H9 (cell line): ENCODE results near the gene RXRB. TPM values are rescaled to one million over a fixed set of nuclear protein-coding genes. Genes with fewer than 3 reads are reported as not detected.
A peak's percentile ranks its signal among the peaks of the same experiment; 100 is the strongest.

Source experiments
- DNase-seq: peaks from one replicate; pipeline ENCODE4 v3.0.0-alpha.2; 2017
- H2AFZ ChIP-seq: one replicate; pipeline ENCODE4 v1.6.1; 2013; ENCODE audit warnings: mild to moderate bottlenecking, low read length, control low read depth, moderate library complexity
- H2AK5ac ChIP-seq: 2 replicates; pipeline ENCODE4 v1.6.1; 2013; ENCODE audit warnings: low read length, control low read depth, mixed read lengths; ENCODE audit not compliant: insufficient read length
- H2BK120ac ChIP-seq: one replicate; pipeline ENCODE4 v1.6.1; 2013; ENCODE audit warnings: low read depth, mild to moderate bottlenecking, low read length, control low read depth, inconsistent platforms; ENCODE audit not compliant: poor library complexity, severe bottlenecking
- H2BK12ac ChIP-seq: 2 replicates; pipeline ENCODE4 v1.6.1; 2013; ENCODE audit warnings: low read length, control low read depth, mixed read lengths, low read depth; ENCODE audit not compliant: insufficient read length
- H2BK15ac ChIP-seq: 2 replicates; pipeline ENCODE4 v1.6.1; 2013; ENCODE audit warnings: low read depth, low read length, control low read depth
- H2BK20ac ChIP-seq: one replicate; pipeline ENCODE4 v1.6.1; 2013; ENCODE audit warnings: low read depth, mild to moderate bottlenecking, low read length, control low read depth, inconsistent platforms; ENCODE audit not compliant: poor library complexity, severe bottlenecking
- H2BK5ac ChIP-seq: 2 replicates; pipeline ENCODE4 v1.6.1; 2013; ENCODE audit warnings: low read length, control low read depth, mixed read lengths; ENCODE audit not compliant: insufficient read length
- H3K14ac ChIP-seq: 2 replicates; pipeline ENCODE4 v1.6.1; 2013; ENCODE audit warnings: low read length, control low read depth; ENCODE audit not compliant: insufficient read depth
- H3K18ac ChIP-seq: 2 replicates; pipeline ENCODE4 v1.6.1; 2013; ENCODE audit warnings: low read depth, mild to moderate bottlenecking, mixed read lengths, low read length, control low read depth; ENCODE audit not compliant: insufficient read length
- H3K23ac ChIP-seq: 2 replicates; pipeline ENCODE4 v1.6.1; 2013; ENCODE audit warnings: low read length, control low read depth, mixed read lengths, low read depth; ENCODE audit not compliant: insufficient read length
- H3K23me2 ChIP-seq: 2 replicates; pipeline ENCODE4 v1.6.1; 2013; ENCODE audit warnings: low read depth, mild to moderate bottlenecking, mixed read lengths, low read length, control low read depth; ENCODE audit not compliant: insufficient read length, poor library complexity, severe bottlenecking
- H3K27ac ChIP-seq: 2 replicates; pipeline ENCODE4 v1.5.1; 2013; ENCODE audit warnings: low read length, control low read depth, mixed read lengths, low read depth; ENCODE audit not compliant: insufficient read length
- H3K27me3 ChIP-seq: 2 replicates; pipeline ENCODE4 v1.6.1; 2013; ENCODE audit warnings: low read length, control low read depth, inconsistent platforms; ENCODE audit not compliant: insufficient read depth
- H3K4ac ChIP-seq: 2 replicates; pipeline ENCODE4 v1.6.1; 2013; ENCODE audit warnings: low read depth, mild to moderate bottlenecking, control low read depth, inconsistent platforms, low read length, moderate library complexity
- H3K4me1 ChIP-seq: 2 replicates; pipeline ENCODE4 v1.6.1; 2013; ENCODE audit warnings: low read length, control low read depth, inconsistent platforms; ENCODE audit not compliant: insufficient read depth
- H3K4me2 ChIP-seq: 2 replicates; pipeline ENCODE4 v1.6.1; 2013; ENCODE audit warnings: low read length, control low read depth, mixed read lengths; ENCODE audit not compliant: insufficient read length, insufficient read depth
- H3K56ac ChIP-seq: 2 replicates; pipeline ENCODE4 v1.6.1; 2013; ENCODE audit warnings: low read depth, mild to moderate bottlenecking, mixed read lengths, low read length, control low read depth; ENCODE audit not compliant: insufficient read length
- H3K79me1 ChIP-seq: 2 replicates; pipeline ENCODE4 v1.6.1; 2013; ENCODE audit warnings: low read depth, mild to moderate bottlenecking, moderate library complexity, low read length, control low read depth, inconsistent platforms; ENCODE audit not compliant: insufficient read depth, poor library complexity, severe bottlenecking
- H3K79me2 ChIP-seq: 2 replicates; pipeline ENCODE4 v1.6.1; 2013; ENCODE audit warnings: low read length, control low read depth, inconsistent platforms; ENCODE audit not compliant: insufficient read depth
- H3K9ac ChIP-seq: 2 replicates; pipeline ENCODE4 v1.6.1; 2013; ENCODE audit warnings: low read length, control low read depth, mixed read lengths; ENCODE audit not compliant: insufficient read length; ENCODE audit errors: extremely low read depth
- H3K9me3 ChIP-seq: one replicate; pipeline ENCODE4 v1.6.1; 2013; ENCODE audit warnings: low read depth, low read length, inconsistent platforms; ENCODE audit not compliant: control insufficient read depth
- H3T11ph ChIP-seq: one replicate; pipeline ENCODE4 v1.6.1; 2013; ENCODE audit warnings: mild to moderate bottlenecking, low read length, control low read depth, inconsistent platforms
- H4K20me1 ChIP-seq: one replicate; pipeline ENCODE4 v1.6.1; 2013; ENCODE audit not compliant: control insufficient read depth, insufficient read length, insufficient read depth
- H4K5ac ChIP-seq: 2 replicates; pipeline ENCODE4 v1.6.1; 2013; ENCODE audit warnings: low read depth, mild to moderate bottlenecking, mixed read lengths, low read length, control low read depth; ENCODE audit not compliant: insufficient read length
- H4K8ac ChIP-seq: replicated peaks from 2 replicates; pipeline ENCODE4 v1.6.1; 2013; ENCODE audit warnings: low read length, control low read depth, mixed read lengths, low read depth; ENCODE audit not compliant: insufficient read length
- H4K91ac ChIP-seq: 2 replicates; pipeline ENCODE4 v1.6.1; 2013; ENCODE audit warnings: low read depth, mild to moderate bottlenecking, moderate library complexity, mixed read lengths, low read length, control low read depth; ENCODE audit not compliant: insufficient read length
- H3K27ac Mint-ChIP-seq, 3 experiments: 2 replicates in 2 of 3; 3 replicates in 1 of 3; pipeline ENCODE4 v1.8.0; 2020 to 2021; ENCODE audit warnings: mixed read lengths in 3 of 3, mild to moderate bottlenecking in 1 of 3, moderate library complexity in 1 of 3
- H3K27me3 Mint-ChIP-seq: 2 replicates; pipeline ENCODE4 v1.8.0; 2021; ENCODE audit warnings: low read depth, mild to moderate bottlenecking, moderate library complexity, mixed read lengths
- H3K36me3 Mint-ChIP-seq, 3 experiments: 2 replicates in 2 of 3; 3 replicates in 1 of 3; pipeline ENCODE4 v1.8.0; 2020 to 2021; ENCODE audit warnings: low read depth in 3 of 3, mixed read lengths in 3 of 3; ENCODE audit not compliant: insufficient read depth in 1 of 3
- H3K4me1 Mint-ChIP-seq, 2 experiments: 2 replicates each; pipeline ENCODE4 v1.8.0; 2020; ENCODE audit warnings: mixed read lengths in 2 of 2
- H3K4me3 Mint-ChIP-seq, 2 experiments: 2 replicates in 1 of 2; 3 replicates in 1 of 2; pipeline ENCODE4 v1.8.0; 2020 to 2021; ENCODE audit warnings: mild to moderate bottlenecking in 2 of 2, mixed read lengths in 2 of 2, moderate library complexity in 1 of 2
- H3K9me3 Mint-ChIP-seq, 2 experiments: 2 replicates in 1 of 2; 3 replicates in 1 of 2; pipeline ENCODE4 v1.8.0; 2020; ENCODE audit warnings: mild to moderate bottlenecking in 2 of 2, mixed read lengths in 2 of 2, moderate library complexity in 1 of 2
- CTCF ChIP-seq: fragments of 200-600 bp; sonication (generic); conservative IDR thresholded peaks from 3 replicates; pipeline ENCODE4 v1.8.0; 2021; ENCODE audit warnings: antibody characterized with exemption, mild to moderate bottlenecking
- WGBS: extraction: QIAGEN DNeasy Blood & Tissue Kit; methylation state at CpG from one replicate; pipeline ENCODE4 v1.1.7; 2013; ENCODE audit warnings: missing lambda C conversion rate, low lambda C conversion rate, mixed read lengths; ENCODE audit not compliant: insufficient read length; ENCODE audit errors: extremely low coverage; 5-methylcytosine and 5-hydroxymethylcytosine counted together
- total RNA-seq: library from RNA; stranded (reverse); gene quantifications from 2 replicates; pipeline ENCODE4 v1.2.1, GENCODE V29; 2021

Gene RXRB
- total RNA-seq, 1 experiment from 2014 or later = 14.8 TPM

- Histone ChIP-seq H3K79me1 (no peaks in the 10 kb centered on the region), H2AK5ac (no peak overlapping the region), H3K18ac (no peak overlapping the region), H3K14ac (no peak overlapping the region), H4K5ac (no peak overlapping the region), H3K27me3 (peaks cover 30% of the 10 kb centered on the region; the same call in 1 of the 2 replicates), H3K27ac (no peak overlapping the region), H2BK20ac (no peak overlapping the region), H3K56ac (no peak overlapping the region), H4K8ac (no peak overlapping the region), H2BK120ac (no peak overlapping the region), H3K9me3 (no peaks in the 10 kb centered on the region), H3K4me2 (peak overlapping the region; percentile 80), H2BK5ac (no peak overlapping the region), H3K4me1 (peaks cover 6% of the 10 kb centered on the region; the same call in 1 of the 2 replicates), H3T11ph (no peak overlapping the region), H4K20me1 (peaks cover 3% of the 10 kb centered on the region), H3K23me2 (peaks cover 18% of the 10 kb centered on the region), H3K23ac (no peak overlapping the region), H3K79me2 (no peaks in the 10 kb centered on the region), H4K91ac (no peak overlapping the region), H2AFZ (no peak overlapping the region), H2BK12ac (no peak overlapping the region), H3K9ac (no peak overlapping the region), H2BK15ac (no peak overlapping the region), H3K4ac (no peak overlapping the region)
- Mint-ChIP-seq H3K36me3 (peaks cover 20 to 41% (median 28%) of the 10 kb centered on the region in 3 experiments), H3K27me3 (peaks cover 59% of the 10 kb centered on the region), H3K4me3 (peak overlapping the region; percentile 83 to 95), H3K27ac (peak overlapping the region in 1 of 3 experiments; percentile 82; a peak in 1 of 7 replicates), H3K4me1 (peaks cover 37 to 47% of the 10 kb centered on the region in 2 experiments), H3K9me3 (no peaks in the 10 kb centered on the region; a peak in 1 of 5 replicates)
- TF ChIP-seq CTCF = no peak
- no peak for DNase-seq
- no CpG with 5 or more reads among the region's 29 CpGs for WGBS
These were observed 7.2 kb upstream of the RXRB start for GRCh38 chr6:33207552-33208090.
